Fibroblast of upper back skin (primary cell): Measurements from ENCODE around the gene ATP1B2.
"Not testable (repeated sequence)": the region's sequence is repeated elsewhere in the genome, so short reads cannot be mapped to it uniquely, and the experiment has no call there.

Experiments used
- DNase-seq: peaks from one replicate; pipeline ENCODE4 v3.0.0-alpha.2; 2013

ATP1B2 gene, protein sequence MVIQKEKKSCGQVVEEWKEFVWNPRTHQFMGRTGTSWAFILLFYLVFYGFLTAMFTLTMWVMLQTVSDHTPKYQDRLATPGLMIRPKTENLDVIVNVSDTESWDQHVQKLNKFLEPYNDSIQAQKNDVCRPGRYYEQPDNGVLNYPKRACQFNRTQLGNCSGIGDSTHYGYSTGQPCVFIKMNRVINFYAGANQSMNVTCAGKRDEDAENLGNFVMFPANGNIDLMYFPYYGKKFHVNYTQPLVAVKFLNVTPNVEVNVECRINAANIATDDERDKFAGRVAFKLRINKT

DNA sequence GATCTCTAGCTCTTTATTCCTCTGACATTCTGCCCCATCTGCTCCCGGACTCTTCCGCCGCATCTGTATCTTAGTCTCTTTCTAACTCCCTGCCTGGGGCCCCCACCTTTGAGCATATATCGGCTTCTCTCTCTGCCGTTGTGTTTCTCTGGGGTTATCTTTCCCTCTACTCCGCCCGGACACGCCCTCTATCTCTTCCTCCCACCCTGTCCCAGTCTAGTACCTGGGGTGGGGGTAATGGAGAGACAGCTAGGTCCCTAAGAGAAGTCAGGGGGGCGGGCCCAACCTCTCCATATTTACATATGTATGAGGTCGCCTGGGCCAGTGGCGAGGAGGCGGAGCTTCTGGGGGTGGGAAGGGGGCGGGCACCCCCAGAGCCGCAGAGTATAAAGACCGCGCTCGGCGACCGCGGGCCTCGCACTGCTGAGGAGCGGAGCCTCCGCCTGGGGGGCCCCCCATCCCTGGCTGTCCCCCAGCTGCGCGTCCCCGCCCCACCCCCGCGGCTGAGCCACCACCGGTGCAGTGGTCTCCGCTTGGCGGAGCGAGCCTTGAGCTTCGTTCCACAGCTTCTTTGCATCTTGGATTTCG lies at the start of gene ATP1B2:
ATP1B2 (plus strand) TSS at position 418 of the 588 bp plus-strand sequence. CDS start 593 bp downstream, outside the sequence.
- no peak for DNase-seq

DNA sequence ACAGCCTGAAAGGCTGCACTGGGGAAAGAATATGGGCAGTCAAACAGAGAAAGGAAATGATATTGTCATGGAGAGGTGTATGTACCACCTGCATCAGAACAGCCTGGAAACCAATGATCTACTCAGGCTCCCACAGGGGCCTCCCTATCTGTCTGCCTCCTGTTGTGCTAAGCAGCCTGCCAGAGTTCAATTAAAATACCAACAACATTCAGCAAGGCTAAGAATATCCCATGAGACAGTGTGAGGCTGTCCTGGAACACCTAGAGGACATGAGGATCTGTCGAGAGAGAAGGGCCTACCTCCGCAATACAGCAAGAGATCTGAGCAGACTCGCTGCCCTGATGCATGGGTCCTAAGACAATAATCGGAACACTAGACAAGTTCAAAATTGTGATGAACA lies 44.4 kb upstream of the ATP1B2 start:
- DNase-seq = no peak

DNA sequence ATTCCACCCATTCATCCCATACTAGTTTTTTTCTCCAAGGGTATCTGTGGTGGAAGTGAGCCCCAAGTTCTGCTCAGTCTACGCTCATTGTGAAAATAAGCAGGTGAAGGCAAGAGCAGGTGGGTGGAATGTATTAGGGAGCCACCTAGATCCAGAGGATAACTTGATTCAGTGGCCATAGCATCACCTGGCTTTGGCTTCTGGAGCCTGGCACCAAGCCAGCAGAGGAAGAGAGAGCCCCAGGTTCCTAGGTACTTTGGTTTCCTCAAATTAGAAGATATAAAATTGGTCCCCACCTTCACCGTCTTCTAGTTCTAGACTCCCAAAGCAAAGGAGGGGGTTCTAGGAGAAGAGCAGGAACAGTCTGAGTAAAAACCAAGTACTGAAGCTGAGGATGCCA lies 40.1 kb upstream of the ATP1B2 start:
- DNase-seq = no peak

DNA sequence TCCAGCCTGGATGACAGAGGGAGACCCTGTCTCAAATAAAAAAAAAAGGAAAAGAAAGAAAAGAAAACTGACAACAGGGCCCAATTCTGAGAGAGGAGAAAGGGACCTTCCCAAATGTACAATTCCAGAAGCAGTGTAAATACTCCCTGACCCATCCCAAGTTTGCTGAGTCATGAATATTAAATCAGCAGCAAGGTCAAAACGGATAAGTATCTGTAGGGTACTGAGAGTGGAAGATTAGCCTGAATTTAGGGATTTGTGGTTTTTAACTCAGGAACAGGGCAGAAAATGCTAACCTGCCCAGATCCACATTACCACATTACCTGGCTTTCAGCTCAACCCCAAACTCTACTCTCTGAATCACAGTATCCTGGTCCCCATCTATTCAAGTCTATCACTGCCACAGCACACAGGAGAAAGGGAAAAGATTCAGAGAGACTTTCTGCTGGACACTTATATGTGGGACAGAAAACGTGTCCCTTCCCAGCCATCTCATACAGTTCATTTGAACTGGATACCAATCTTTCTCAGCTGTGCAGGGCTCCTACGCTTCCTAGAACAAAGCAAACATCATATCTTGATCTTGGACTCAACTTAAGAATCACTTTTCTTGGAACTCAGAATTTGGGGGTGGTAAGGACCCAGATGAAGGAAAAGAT lies 39.0 kb upstream of the ATP1B2 start:
- DNase-seq = no peak

DNA sequence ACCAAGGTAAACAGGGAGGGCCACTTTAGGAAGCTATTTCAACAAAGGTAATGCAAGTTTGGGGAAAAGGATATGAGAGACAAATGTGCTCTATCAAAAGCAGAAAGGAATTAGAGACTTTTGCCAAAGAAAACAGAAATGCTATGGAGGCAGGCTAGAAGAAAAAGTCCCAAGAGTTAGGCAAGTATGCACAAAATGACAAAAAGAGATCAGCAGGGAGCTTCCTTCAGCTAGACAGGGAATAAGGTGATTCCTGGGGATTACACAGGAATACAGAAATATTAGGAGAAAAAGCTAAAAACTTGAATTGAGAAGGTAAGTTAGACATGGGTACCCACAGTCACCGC lies 38.5 kb upstream of the ATP1B2 start:
- DNase-seq = no peak

DNA sequence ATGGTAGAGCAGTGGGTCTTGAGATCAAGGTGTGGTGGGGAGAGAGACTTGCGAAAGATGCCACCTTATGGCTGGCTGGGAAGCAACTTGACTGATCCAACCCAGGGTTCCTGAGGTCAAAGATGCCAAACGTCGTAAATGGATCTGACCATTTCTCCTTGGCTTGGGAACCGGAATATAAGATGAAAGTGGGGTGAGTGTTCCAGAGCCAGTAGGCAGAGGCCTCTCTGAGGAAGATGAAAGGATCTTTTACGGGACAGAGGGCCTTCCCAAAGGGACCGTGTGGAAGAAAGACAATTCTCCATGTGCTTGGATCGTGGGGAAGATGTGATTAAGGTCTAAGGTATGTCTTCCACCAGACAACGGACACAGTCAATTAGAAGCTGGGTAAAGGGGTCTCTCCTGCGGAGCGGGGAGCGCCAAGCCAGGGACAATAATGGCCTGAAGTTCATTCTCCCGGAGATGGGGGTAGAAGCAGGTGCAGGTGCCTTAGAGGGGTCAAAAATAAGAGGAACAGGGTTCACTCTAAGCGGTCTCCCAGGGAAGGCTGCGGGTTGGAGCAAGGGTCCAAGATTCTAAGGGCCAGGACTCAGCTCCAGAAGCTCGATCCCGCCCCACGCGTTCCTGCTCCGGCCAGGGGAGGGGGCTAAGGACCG lies 36.8 kb upstream of the ATP1B2 start:
- peak; percentile 60 for DNase-seq

DNA sequence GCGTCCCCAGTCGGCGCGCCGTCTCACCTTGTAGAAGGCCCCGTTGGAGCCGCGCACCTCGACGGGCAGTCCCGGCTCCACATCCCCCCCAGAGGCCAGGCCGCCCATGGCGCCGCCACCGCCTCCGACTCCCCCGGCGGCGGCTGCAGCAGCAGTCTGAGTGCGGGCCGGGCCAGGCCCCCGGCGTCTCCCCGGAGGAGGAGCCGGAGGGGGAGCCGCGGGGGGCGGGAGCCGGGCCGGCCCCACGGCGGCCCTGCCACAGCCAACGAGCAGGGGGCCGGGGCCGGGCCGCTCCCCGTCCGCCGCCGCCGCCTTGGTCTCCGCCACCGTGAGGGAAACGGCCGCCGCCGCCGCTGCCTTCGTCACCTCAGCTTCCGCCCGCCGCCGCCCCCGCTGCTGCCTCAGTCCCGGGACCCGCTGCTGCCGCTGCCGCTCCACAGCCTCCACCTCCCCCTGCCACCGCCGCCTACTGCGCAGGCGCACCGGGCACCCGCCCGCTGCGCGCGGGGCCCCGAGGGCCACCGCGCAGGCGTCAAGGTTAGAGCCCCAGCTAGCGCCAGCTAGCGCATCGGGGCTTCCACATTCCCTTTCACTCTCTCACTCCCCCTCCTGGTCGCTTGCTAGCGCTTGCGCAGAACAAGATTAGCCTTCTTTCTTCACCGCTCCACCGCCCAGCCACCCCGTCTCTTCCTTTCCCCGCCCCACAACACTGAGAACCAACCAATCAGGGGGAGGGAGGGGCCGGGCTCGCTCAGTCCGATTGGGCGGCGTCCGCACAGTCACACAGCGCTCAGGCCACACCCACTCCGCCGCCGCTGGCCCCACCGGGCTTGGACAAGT lies 36.1 kb upstream of the ATP1B2 start, which contains the start of gene FXR2:
FXR2 (minus strand) TSS at position 473 of the 840 bp plus-strand sequence; CDS start at position 108, 365 bp downstream.
- DNase-seq = peak; percentile 100

DNA sequence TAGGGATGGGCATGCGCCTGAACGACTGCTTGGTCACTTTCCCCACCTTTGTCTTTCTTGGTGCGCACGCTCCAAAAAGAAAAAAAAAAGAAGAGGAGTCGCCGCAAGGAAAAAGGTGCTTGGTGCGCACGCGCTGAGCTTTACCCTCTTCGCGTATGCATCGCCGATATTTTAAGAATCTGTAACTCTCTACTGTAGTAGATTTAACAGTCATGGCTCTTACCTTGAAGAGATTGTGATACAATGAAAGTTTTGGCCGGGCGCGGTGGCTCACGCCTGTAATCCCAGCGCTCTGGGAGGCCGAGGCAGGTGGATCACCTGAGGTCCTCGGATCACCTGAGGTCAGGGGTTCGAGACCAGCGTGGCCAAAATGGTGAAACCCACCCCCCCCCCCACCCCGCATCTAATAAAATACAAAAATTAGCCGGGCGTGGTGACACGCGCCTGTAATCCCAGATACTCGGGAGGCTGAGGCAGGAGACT lies 35.4 kb upstream of the ATP1B2 start:
- no peak for DNase-seq

DNA sequence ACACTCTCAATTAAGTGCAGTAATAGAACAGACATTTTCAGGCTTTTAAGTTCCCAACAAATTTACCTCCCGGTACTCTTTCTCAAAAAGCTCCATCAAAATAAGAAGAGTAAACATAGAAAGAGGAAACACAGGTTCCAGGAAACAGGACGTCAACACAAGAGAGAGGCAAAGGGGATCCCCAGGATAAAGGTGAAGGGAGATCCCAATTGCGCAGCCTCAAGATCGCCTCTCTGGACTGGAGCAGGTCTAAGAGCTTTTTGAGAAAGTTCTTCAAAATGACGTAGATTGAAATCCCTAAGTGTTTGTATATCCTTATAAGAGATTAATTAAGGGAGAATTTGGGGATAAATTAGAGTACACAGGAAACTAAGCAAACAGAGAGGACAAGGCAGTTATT lies 32.1 kb upstream of the ATP1B2 start:
- DNase-seq = no peak

DNA sequence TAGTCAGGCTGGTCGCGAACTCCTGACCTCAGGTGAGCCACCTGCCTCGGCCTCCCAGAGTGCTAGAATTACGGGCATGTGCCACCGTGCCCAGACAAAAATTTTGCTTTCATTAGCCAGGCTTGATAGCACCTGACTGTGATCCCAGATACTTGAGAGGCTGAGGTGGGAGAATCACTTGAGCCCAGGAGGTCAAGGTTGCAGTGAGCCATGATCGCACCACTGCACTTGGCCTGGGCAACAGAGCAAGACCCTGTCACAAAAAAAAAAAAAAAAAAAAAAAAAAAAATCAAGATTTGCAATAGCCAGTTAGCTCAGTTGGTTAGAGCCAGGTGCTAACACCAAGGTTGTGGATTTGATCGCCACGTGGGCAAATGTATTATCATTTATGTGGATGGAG lies 29.9 kb upstream of the ATP1B2 start:
- no peak for DNase-seq

DNA sequence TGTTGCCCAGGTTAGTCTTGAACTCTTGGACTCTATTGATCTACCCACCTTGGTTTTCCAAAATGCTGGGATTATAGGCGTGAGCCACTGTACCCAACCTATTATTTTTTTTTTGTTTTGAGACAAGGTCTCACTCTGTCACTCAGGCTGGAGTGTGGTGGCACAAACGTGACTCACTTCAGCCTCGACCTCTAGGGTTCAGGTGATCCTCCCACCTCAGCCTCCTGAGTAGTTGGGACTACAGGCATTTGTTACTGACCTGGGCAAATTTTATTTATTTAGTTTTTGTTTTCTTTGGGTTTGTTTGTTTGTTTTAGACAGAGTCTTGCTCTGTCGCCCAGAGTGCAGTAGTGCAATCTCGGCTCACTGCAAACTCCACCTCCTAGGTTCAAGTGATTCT lies 27.1 kb upstream of the ATP1B2 start:
- DNase-seq = no peak

DNA sequence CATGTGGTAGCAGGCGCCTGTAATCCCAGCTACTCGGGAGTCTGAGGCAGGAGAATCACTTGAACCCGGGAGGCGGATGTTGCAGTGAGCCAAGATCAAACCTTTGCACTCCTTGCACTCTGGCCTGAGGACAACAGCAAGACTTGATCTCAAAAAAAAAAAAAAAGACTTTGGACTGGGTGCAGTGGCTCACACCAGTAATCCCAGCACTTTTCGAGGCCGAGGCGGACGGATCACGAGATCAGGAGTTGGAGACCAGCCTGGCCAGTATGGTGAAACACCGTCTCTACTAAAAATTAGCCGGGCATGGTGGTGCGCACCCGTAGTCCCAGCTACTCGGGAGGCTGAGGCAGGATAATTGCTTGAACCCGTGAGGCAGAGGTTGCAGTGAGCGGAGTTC lies 25.0 kb upstream of the ATP1B2 start:
- not testable (repeated sequence) for DNase-seq

DNA sequence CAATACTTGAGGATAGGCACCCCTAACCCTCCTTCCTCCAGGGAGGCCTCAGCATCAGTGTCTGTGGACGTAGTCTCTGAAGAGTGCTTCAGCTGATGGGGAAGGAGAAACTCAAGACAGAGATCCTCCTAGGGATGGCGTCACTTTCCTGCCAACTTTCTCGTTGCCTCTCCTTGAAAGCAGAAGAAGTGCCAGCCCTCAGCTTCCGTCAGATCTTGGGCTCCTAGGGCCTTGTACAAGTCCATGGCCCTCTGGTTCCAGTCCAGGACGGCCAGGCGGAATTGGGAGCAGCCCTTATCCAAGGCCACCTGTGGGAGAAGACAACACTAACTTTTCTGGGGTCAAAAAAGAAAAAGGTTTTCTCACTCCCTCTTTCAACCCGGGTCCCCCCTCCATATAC lies 24.4 kb upstream of the ATP1B2 start:
- DNase-seq = no peak

DNA sequence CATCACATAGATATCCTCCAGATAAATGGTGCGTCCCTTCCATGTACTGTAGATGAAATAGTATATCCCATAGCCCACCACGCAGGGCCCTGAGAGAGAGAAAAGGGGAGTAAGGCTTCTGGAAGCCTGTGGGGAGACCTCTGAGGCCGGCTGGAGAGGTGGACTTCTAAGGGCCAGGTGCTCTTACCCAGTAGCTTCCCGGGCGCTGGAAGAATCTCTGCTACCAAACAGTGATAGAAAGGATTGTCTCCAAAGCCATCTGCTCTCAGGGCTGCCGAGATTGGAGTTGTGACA lies 23.8 kb upstream of the ATP1B2 start:
- DNase-seq = no peak

DNA sequence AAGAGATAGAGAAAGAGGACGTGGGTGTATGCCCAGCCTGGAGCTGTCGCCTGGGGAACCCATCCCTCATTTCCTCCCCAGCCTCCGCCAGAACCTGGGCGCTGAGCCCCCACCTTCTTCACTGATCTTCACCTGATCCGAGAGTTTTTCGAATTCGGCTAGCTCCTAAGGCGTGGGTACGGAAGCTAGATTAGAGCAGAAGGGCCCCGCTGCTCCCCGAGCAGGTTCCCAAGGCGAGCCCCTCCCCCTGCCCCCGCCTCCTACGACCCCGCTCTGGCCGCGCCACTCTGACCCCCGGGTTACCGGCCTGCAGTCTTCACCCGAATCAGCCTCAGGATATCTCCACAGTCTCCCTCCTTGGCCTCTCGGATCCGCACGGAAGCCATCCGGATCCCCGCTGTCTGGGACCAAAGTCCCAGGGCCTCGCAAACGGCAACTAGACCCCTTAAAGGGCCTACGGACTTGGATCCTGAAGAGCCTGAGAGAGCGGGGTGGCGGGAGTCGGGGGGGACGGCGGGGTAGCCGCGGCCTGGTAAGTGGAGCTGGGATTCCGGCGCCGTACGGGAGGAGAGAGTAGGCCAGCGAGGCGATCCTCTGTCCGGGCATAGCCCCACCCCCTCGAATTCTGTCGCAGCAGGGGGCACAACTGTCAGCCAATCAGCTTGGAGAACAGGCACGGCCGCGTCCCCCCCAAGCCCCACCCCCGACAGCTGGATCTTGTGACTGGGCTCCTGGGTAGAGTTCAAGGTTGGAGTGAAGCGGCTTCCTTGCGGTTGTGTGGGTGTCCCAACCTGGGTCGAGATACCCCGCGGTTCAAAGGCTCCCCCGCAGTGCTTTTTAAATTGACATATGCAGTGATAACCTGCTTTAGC lies 23.2 kb upstream of the ATP1B2 start, which contains the start of gene SAT2:
SAT2 (minus strand) TSS at position 572 of the 872 bp plus-strand sequence; CDS start at position 386, 186 bp downstream.
- peak; percentile 95 for DNase-seq

DNA sequence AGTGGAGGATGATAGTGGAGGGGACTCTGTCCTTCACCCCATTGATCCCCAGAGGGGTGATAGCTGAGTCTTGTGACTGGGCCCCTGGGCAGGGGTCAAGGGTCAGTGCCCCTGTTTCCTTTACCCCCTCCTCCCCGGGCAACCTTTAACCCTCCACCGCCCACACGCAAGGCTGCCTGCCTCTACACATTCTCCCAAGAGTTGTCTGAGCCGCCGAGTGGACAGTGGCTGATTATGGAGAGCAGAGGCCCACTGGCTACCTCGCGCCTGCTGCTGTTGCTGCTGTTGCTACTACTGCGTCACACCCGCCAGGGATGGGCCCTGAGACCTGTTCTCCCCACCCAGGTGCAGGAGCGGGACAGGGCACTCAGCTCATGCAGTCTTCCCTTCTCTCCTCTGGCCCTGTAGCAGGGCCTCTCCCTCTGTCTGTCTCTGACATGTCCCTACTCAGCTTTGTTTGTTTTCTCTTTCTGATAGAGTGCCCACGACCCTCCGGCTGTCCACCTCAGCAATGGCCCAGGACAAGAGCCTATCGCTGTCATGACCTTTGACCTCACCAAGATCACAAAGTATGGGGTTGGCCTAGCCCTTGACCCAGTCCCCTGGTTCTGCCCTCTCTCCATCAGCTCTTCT lies 20.7 kb upstream of the ATP1B2 start, which contains the start of gene SHBG:
SHBG (plus strand) TSS at position 197 of the 633 bp plus-strand sequence; CDS start at position 235, 38 bp downstream.
- DNase-seq = no peak

DNA sequence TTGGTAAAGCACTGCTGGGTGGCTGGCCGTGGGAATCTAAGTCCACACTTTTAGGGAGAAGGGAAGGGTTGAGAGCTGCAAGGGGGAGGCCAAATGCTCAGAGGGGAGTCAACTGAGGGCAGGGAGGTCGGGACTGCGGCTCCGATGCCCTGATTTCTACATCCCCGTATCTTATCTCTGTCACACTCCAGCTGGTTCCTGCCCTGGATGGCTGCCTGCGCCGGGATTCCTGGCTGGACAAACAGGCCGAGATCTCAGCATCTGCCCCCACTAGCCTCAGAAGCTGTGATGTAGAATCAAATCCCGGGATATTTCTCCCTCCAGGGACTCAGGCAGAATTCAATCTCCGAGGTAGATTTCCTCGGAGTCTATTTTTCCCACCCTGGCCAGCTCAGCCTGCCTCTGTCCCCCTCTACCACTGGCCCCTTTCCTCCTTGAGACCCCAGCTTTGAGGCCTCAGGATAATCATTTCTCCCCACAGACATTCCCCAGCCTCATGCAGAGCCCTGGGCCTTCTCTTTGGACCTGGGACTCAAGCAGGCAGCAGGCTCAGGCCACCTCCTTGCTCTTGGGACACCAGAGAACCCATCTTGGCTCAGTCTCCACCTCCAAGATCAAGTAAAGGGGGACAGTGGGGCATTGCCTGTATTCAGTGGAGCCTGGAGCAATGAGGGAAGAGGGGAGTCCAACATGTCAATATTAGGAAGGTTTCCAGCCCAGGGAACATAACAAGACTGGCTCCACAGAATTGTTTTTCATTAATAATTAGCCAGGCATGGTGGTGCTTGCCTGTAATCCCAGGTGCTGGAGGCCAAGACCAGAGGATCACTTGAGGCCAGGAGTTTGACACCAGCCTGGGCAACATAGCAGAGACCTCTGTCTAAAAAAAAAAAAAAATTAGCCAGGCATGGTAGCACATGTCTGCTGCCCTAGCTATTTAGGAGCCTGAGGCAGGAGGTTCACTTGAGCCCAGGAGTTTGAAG lies 19.0 kb upstream of the ATP1B2 start:
- no peak for DNase-seq

DNA sequence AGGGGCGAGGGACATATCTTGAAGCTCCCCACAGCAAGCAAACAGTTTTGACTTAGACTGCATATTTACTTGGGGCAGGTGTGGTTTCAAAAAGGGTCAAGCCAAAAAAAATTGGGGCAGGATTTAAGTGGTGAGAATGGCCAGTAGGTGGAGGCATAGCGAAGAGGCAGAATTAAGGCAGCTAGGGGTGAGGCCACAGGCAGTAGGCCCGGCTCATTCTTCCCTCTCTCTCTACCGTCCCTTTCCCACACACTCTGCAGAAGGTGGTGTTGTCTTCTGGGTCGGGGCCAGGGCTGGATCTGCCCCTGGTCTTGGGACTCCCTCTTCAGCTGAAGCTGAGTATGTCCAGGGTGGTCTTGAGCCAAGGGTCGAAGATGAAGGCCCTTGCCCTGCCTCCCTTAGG lies 18.2 kb upstream of the ATP1B2 start:
- DNase-seq = peak; percentile 44

DNA sequence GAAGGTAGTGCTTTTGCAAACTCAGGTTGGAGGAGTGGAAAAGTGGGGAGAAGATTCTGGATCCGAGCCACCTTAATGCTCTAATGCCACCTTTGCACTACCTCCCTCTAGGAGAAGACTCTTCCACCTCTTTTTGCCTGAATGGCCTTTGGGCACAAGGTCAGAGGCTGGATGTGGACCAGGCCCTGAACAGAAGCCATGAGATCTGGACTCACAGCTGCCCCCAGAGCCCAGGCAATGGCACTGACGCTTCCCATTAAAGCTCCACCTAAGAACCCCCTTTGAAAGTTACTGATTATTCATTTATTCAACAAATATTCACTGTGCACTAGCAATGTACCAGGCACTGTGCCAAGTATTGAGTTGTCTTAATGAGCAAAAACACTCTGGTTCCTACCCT lies 17.6 kb upstream of the ATP1B2 start:
- DNase-seq = no peak

DNA sequence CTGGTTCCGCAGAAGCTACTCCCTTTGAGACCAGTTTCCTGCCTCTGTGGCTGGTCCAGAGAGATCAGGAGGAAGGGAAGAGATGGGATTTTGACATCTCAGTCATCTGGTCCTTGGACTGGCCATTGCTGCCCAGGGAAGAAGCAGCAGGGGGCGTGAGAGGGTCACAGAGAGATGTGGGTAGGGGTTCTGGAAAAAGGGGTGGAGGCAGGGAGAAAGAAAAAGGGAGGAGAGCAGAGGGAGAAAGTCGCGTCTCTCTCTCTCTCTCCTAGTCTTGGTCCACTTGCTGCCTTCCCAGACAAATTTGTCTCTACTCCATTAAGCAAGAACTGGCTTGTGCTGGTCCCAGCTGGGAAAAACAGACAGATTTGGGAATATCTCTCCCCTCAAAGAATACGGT lies 16.3 kb upstream of the ATP1B2 start:
- peak; percentile 49 for DNase-seq
